ENCODE measurements around the gene ANAPC2.

ANAPC2 gene

DNA sequence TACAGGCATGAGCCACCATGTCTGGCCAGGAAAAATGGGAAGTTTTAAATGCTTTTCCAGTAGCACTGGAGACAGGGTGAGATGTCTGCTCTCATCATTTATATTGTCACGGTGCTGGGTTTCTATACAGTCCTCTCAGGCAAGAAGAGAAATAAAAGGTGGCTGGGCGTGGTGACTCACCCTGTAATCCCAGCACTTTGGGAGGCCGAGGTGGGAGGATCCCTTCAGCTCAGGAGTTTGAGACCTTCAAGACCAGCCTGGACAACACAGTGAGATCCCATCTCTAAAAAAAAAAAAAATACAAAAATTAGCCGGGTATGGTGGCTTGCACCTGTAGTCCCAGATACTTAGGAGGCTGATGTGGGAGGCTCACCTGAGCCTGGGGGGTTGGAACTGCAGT is 54.2 kb downstream of the ANAPC2 start:
- DNase-seq (ENCODE audit: low spot score), result no peak
- in situ Hi-C loops (cut with MboI; ENCODE audit: low pct_unique_long_range_greater_than_20kb, low sequenced_read_pairs, unreplicated experiment), result no loop called here
- TF ChIP-seq, protein P1, sequence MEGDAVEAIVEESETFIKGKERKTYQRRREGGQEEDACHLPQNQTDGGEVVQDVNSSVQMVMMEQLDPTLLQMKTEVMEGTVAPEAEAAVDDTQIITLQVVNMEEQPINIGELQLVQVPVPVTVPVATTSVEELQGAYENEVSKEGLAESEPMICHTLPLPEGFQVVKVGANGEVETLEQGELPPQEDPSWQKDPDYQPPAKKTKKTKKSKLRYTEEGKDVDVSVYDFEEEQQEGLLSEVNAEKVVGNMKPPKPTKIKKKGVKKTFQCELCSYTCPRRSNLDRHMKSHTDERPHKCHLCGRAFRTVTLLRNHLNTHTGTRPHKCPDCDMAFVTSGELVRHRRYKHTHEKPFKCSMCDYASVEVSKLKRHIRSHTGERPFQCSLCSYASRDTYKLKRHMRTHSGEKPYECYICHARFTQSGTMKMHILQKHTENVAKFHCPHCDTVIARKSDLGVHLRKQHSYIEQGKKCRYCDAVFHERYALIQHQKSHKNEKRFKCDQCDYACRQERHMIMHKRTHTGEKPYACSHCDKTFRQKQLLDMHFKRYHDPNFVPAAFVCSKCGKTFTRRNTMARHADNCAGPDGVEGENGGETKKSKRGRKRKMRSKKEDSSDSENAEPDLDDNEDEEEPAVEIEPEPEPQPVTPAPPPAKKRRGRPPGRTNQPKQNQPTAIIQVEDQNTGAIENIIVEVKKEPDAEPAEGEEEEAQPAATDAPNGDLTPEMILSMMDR (IDR thresholded peaks at IDR 0.05; ENCODE audit: extremely low read depth, insufficient read depth, missing control alignments), result no peak

DNA sequence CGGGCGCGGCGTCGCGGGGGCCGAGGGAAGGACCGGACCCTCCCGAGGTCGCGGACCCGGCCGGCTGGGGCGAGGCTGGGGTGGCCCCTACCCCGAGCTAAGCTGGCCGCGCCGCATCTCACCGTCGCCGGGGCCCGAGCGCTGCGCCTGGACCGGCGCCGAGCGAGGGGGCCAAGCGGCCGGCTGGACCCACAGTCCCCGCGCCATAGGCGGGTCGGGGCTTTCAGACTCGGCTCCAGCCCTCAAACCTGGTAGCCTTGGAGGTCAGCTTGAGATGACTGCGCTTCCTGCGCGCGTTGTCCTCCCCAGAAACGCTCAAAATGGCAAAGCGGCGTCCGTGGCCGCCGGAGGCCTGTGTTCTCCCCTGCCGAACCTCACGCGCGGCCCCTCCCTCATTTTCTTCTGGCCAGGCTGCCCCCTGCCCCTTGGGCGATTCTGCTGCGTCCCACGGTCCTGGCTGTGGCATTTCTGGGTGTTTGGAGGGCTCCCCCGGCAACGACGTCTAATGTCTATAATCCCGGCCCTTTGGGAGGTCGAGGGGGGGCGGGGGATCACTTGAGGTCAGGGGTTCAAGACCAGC is 58.1 kb downstream of the ANAPC2 start:
- no peak for DNase-seq (ENCODE audit: low spot score)
- TF ChIP-seq, protein P1 (IDR thresholded peaks at IDR 0.05; ENCODE audit: extremely low read depth, insufficient read depth, missing control alignments), result no peak
- in situ Hi-C loops (cut with MboI; ENCODE audit: low pct_unique_long_range_greater_than_20kb, low sequenced_read_pairs, unreplicated experiment), result no loop called here

DNA sequence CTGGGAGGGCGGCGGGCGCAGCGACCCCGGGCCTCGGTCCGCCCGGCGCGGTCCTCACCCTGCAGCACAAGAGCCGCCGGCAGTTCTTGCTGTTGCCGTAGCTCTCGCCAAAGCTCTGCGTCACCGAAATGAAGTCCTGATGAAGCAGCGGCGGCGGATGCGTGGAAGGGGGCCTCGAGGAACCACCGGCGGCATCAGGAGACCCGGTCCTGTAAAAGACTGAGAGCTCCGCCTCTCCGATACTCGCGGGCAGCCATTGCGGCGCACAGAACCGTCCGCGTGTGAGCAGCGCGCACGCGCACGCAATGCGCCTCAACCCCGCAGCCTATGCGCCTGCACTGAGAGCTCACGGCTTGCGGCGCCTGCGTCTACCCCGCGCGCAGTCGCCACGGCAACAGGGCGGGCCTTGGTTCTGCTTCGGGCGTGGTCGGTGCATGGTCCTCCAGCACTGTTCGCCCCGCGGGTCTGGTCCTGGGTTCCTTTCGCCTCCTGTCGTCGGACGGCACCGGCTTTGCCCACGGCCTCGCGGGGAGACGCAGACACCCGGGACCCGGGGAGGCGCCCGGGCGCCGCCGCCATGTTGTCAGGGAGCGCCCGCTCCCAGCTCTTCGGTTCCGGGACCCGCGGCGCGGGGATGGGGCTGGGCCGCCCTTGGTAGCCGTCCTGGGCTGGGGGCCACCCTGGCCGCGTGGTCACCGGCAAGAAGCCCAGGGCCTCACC is 58.7 kb downstream of the ANAPC2 start:
- in situ Hi-C loops (cut with MboI; ENCODE audit: low pct_unique_long_range_greater_than_20kb, low sequenced_read_pairs, unreplicated experiment), result loop anchor here (10.0 kb wide), 1 partner anchor 95 kb away; the partner anchor contains the start of genes CYSRT1, RNF208 and RNF224

DNA sequence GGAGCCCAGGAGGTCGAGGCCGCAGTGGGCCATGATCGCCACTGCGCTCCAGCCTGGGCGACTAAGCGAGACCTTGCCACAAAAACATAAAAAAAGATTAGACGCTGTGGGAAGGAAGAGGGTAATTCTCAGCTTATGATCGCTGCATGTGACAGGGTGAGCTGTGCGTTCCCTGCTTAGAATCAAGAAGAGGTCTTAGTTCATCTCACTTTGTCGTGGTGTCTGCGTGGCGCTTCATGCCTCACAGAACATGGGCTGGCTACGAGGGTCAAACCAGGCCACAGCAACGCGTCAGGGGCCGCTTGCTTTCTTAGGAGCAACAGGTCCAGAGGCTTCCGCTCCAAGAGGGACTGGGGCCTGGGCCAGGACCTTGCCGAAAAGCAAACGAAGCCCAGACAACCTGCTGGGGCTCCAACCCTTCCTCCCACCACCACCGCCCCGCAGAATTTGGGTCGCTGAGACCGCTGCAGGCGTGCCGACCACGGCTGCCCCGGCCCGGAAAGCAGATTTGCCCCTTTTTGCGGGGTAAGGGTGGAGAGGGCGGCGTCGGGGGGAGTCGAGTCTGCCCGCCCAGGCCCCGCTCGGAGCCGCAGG is 59.4 kb downstream of the ANAPC2 start:
- in situ Hi-C loops (cut with MboI; ENCODE audit: low pct_unique_long_range_greater_than_20kb, low sequenced_read_pairs, unreplicated experiment), result loop anchor here (10.0 kb wide), 1 partner anchor 96 kb away; the partner anchor contains the start of genes CYSRT1, RNF208 and RNF224
- no peak for DNase-seq (ENCODE audit: low spot score)
- TF ChIP-seq, protein P1 (IDR thresholded peaks at IDR 0.05; ENCODE audit: extremely low read depth, insufficient read depth, missing control alignments), result no peak

More for the DNA sequence above, 58.7 kb downstream of the ANAPC2 start:
- DNase-seq (ENCODE audit: low spot score), result peak; percentile 98
- TF ChIP-seq, protein P1 (IDR thresholded peaks at IDR 0.05; ENCODE audit: extremely low read depth, insufficient read depth, missing control alignments), result no peak

DNA sequence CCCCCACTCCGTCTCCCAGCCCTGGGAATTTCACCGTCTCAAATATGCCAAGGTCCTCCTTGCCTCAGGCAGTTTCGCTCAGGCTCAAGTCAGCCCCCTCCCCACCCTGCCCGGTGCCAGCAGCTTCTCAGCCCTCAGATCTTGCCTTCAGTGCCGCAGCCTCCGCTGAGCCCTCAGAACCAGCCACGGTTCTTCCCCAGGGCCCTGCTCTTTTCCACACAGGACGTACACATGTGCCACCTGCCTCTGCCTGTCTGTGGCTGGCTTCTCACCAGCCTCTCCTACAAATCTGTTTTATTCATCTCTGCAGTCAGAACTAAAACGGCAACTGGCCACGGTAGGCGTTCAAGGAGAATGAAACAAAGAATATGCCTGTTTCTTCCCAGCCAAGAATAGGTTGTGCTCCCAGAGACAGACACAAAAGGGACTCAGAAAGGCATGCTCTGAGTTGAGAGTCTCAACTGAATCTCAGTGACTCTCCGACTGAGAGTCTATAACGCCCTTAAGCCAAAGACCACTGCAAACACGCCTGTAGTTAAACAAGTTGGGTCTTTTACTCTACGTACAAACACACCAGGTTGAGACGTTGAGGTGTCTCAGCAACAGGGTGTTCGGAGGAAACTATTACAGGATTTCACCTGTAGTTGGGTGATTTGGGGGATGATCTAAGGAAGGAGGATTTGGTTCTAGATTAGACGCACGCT is 60.0 kb downstream of the ANAPC2 start:
- in situ Hi-C loops (cut with MboI; ENCODE audit: low pct_unique_long_range_greater_than_20kb, low sequenced_read_pairs, unreplicated experiment), result loop anchor here (10.0 kb wide), 1 partner anchor 96 kb away; the partner anchor contains the start of genes CYSRT1, RNF208 and RNF224
- TF ChIP-seq, protein P1 (IDR thresholded peaks at IDR 0.05; ENCODE audit: extremely low read depth, insufficient read depth, missing control alignments), result no peak
- no peak for DNase-seq (ENCODE audit: low spot score)

Measured in GM13977 (cell line).